Lower leg skin (tissue), 3 donors: Measurements from ENCODE around the gene ST8SIA2.

Source experiments
- POLR2A ChIP-seq, 2 donors: fragments of 450-650 bp; IDR thresholded peaks; one replicate each; pipeline ENCODE4 v1.6.1; 2016 to 2017; ENCODE audit warnings: antibody characterized with exemption in 2 of 2, mild to moderate bottlenecking in 1 of 2, moderate library complexity in 1 of 2
- TF ChIP-seq, protein P1 (sequence below), 3 donors: fragments of 450-650 bp; IDR thresholded peaks; one replicate each; pipeline ENCODE4 v1.5.1; 2016; ENCODE audit warnings: antibody characterized with exemption in 3 of 3, mild to moderate bottlenecking in 3 of 3, moderate library complexity in 2 of 3

DNA sequence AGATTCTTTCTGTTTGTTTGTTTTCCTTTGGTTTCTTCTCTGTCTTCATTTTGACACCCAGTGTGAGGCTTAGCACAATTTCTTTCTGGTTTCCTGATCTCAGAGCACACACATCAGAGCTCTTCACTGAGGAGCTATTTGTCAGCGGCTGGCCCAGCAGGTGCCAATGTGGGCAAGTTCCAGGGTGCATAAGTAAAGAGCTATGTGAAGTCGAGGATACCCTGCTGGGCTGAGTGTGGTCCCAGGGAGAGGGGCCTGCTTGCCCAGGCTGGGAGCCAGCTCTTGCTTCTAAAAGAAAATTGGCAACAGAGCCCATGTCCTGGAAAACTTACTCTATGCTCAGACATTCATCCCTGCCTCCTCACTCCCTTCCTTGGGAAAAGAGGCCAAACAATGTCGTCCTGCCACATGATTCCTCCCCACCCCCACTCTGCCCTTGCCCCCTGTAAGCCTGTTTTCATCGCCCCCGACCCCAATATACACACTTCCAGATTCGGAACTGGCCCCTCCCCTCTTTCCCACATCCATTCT, 101.2 kb downstream of the ST8SIA2 start:
- TF ChIP-seq, protein P1, sequence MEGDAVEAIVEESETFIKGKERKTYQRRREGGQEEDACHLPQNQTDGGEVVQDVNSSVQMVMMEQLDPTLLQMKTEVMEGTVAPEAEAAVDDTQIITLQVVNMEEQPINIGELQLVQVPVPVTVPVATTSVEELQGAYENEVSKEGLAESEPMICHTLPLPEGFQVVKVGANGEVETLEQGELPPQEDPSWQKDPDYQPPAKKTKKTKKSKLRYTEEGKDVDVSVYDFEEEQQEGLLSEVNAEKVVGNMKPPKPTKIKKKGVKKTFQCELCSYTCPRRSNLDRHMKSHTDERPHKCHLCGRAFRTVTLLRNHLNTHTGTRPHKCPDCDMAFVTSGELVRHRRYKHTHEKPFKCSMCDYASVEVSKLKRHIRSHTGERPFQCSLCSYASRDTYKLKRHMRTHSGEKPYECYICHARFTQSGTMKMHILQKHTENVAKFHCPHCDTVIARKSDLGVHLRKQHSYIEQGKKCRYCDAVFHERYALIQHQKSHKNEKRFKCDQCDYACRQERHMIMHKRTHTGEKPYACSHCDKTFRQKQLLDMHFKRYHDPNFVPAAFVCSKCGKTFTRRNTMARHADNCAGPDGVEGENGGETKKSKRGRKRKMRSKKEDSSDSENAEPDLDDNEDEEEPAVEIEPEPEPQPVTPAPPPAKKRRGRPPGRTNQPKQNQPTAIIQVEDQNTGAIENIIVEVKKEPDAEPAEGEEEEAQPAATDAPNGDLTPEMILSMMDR (IDR thresholded peaks at IDR 0.05), result no peak
- TF ChIP-seq POLR2A (IDR thresholded peaks at IDR 0.05), result no peak
